K562 (cell line): ENCODE measurements around the gene NPIPB6. TPM values are rescaled to one million over a fixed set of nuclear protein-coding genes. Genes with fewer than 3 reads are reported as not detected.

Source experiments
- ATAC-seq: fragments of 200-7000 bp; cut with Tn5 transposase; 3 replicates; pipeline ENCODE4 v1.9.1; 2020; ENCODE audit warnings: moderate library complexity
- BruUV-seq: library from RNA; stranded (reverse); fragments of 400-500 nt; replicated peaks from 2 replicates; lab custom pipeline; 2021; lab: Mats Ljungman, UMichigan
- CTCF ChIA-PET: fragments of 300-600 bp; formaldehyde crosslinking; extraction: SDS; loops from one replicate; lab custom pipeline; 2021; ENCODE audit warnings: low intra/inter-chr PET ratio; lab: Yijun Ruan, JAX
- POLR2A ChIA-PET: fragments of 300-600, 350-650 bp; sonication (Branson Sonifier 250); formaldehyde crosslinking; extraction: SDS; loops from one replicate; lab custom pipeline; 2021; ENCODE audit warnings: antibody characterized with exemption, inconsistent platforms; lab: Yijun Ruan, JAX
- DNase-seq, 4 experiments: peaks; one replicate each; pipeline versions ENCODE4 v3.0.0 to v3.0.0-alpha.2; 2011 to 2018; ENCODE audit warnings: low spot score in 3 of 4, mixed read lengths in 3 of 4; ENCODE audit errors: extremely low read depth in 1 of 4
- FAIRE-seq: peaks from 2 replicates; lab custom pipeline; 2011; peaks lifted over from hg19 to GRCh38; lab: Jason Lieb, UNC
- H2AFZ ChIP-seq: 2 replicates; pipeline ENCODE4 v1.6.0; 2011; ENCODE audit warnings: low read depth, low read length, control low read depth, inconsistent platforms
- H3K27ac ChIP-seq: fragments of 200-600 bp; 3 replicates; pipeline ENCODE4 v1.8.0; 2011; ENCODE audit warnings: low read depth, mild to moderate bottlenecking, control low read depth, inconsistent platforms, low read length, moderate library complexity, mixed read lengths; ENCODE audit errors: extremely low read depth
- H3K27me3 ChIP-seq, 2 experiments: fragments of 300-600 bp in 1 of 2; 2 replicates in 1 of 2; 3 replicates in 1 of 2; pipeline versions ENCODE4 v1.6.0 to v1.8.0; 2011; ENCODE audit warnings: inconsistent platforms in 2 of 2, low read length in 2 of 2, mild to moderate bottlenecking in 1 of 2, mixed read lengths in 1 of 2, moderate library complexity in 1 of 2; ENCODE audit not compliant: control insufficient read depth in 2 of 2, insufficient read depth in 2 of 2
- H3K36me3 ChIP-seq: fragments of 300-600 bp; 3 replicates; pipeline ENCODE4 v1.8.0; 2011; ENCODE audit warnings: mild to moderate bottlenecking, low read length, inconsistent platforms; ENCODE audit not compliant: control insufficient read depth, insufficient read depth
- H3K4me1 ChIP-seq, 2 experiments: fragments of 200-600 bp in 1 of 2; replicated peaks in 1 of 2; 2 replicates in 1 of 2; 3 replicates in 1 of 2; pipeline versions ENCODE4 v1.5.1 to v1.8.0; 2011; ENCODE audit warnings: inconsistent platforms in 2 of 2, low read length in 2 of 2, mild to moderate bottlenecking in 1 of 2, mixed read lengths in 1 of 2, moderate library complexity in 1 of 2; ENCODE audit not compliant: control insufficient read depth in 2 of 2, insufficient read depth in 2 of 2
- H3K4me2 ChIP-seq: 2 replicates; pipeline ENCODE4 v1.6.1; 2011; ENCODE audit warnings: low read length, control low read depth, inconsistent platforms, mixed read lengths; ENCODE audit not compliant: insufficient read depth
- H3K4me3 ChIP-seq: fragments of 200-600 bp; sonication (generic), shearing (Covaris generic); 2 replicates; pipeline ENCODE4 v1.5.1; 2016; ENCODE audit warnings: control low read depth, inconsistent platforms
- H3K79me2 ChIP-seq: fragments of 200-600 bp; 3 replicates; pipeline ENCODE4 v1.8.0; 2011; ENCODE audit warnings: low read length, inconsistent platforms; ENCODE audit not compliant: control insufficient read depth, insufficient read depth
- H3K9ac ChIP-seq, 2 experiments: 2 replicates each; pipeline versions ENCODE4 v1.6.0 to v1.6.1; 2011; ENCODE audit warnings: low read depth in 2 of 2, low read length in 2 of 2, control low read depth in 1 of 2, inconsistent platforms in 1 of 2, mild to moderate bottlenecking in 1 of 2, mixed read lengths in 1 of 2; ENCODE audit not compliant: insufficient read depth in 1 of 2
- H3K9me1 ChIP-seq: one replicate; pipeline ENCODE4 v1.6.0; 2011; ENCODE audit warnings: inconsistent platforms, mild to moderate bottlenecking, low read length, moderate library complexity; ENCODE audit not compliant: control insufficient read depth, insufficient read depth
- H3K9me3 ChIP-seq: replicated peaks from 2 replicates; pipeline ENCODE4 v1.5.1; 2011; ENCODE audit warnings: low read depth, low read length, inconsistent platforms; ENCODE audit not compliant: control insufficient read depth, insufficient read depth
- H4K20me1 ChIP-seq: replicated peaks from 2 replicates; pipeline ENCODE4 v1.6.1; 2011; ENCODE audit warnings: low read length, inconsistent platforms, mixed read lengths; ENCODE audit not compliant: control insufficient read depth, insufficient read depth
- BCOR ChIP-seq: fragments of 450-650 bp; IDR thresholded peaks from 2 replicates; pipeline ENCODE4 v1.6.1; 2016
- DLX4 ChIP-seq: fragments of 250-450 bp; sonication (Bioruptor Pico); IDR thresholded peaks from 2 replicates; pipeline ENCODE4 v1.6.1; 2021; ENCODE audit warnings: mild to moderate bottlenecking
- EP300 ChIP-seq: IDR thresholded peaks from 2 replicates; pipeline ENCODE4 v1.6.1; 2012; ENCODE audit warnings: low read length, improper control_type of control experiment
- HNRNPUL1 ChIP-seq: fragments of 200-400 bp; formaldehyde crosslinking; IDR thresholded peaks from 2 replicates; pipeline ENCODE4 v1.6.1; 2017; ENCODE audit warnings: low read length
- KDM1A ChIP-seq, 2 experiments: fragments of 450-650 bp; IDR thresholded peaks; 2 replicates each; pipeline ENCODE4 v1.6.1; 2016; ENCODE audit warnings: mild to moderate bottlenecking in 2 of 2
- KHSRP ChIP-seq: fragments of 450-650 bp; IDR thresholded peaks from 2 replicates; pipeline ENCODE4 v1.6.1; 2017
- KLF10 ChIP-seq: fragments of 250-450 bp; sonication (Bioruptor Pico); IDR thresholded peaks from 2 replicates; pipeline ENCODE4 v1.6.1; 2021; ENCODE audit warnings: matching md5 sums
- NFE2 ChIP-seq: IDR thresholded peaks from 2 replicates; pipeline ENCODE4 v1.6.1; 2014; ENCODE audit warnings: antibody characterized with exemption, low read depth
- POLR2AphosphoS2 ChIP-seq: IDR thresholded peaks from 2 replicates; pipeline ENCODE4 v1.6.1; 2012; ENCODE audit warnings: low read length, improper control_type of control experiment
- RB1 ChIP-seq: fragments of 450-650 bp; IDR thresholded peaks from 2 replicates; pipeline ENCODE4 v1.6.1; 2017; ENCODE audit warnings: low read depth, mild to moderate bottlenecking
- RBM25 ChIP-seq: fragments of 200-400 bp; formaldehyde crosslinking; IDR thresholded peaks from 2 replicates; pipeline ENCODE4 v1.6.1; 2018; ENCODE audit warnings: low read length, low read depth, moderate library complexity; ENCODE audit not compliant: severe bottlenecking
- SMARCA5 ChIP-seq: fragments of 450-650 bp; IDR thresholded peaks from 2 replicates; pipeline ENCODE4 v1.6.1; 2016
- TGIF2 ChIP-seq: sonication (generic); formaldehyde crosslinking; IDR thresholded peaks from 2 replicates; pipeline ENCODE4 v1.8.1; 2022; ENCODE audit warnings: mild to moderate bottlenecking, missing genetic modification reagents, moderate library complexity
- ZC3H8 ChIP-seq: fragments of 450-650 bp; IDR thresholded peaks from 2 replicates; pipeline ENCODE4 v1.6.1; 2017
- ZFP36 ChIP-seq: fragments of 150-350 bp; IDR thresholded peaks from 2 replicates; pipeline ENCODE4 v1.6.1; 2018; ENCODE audit warnings: low read length, low read depth; ENCODE audit not compliant: partially characterized antibody
- ZNF696 ChIP-seq: fragments of 250-450 bp; sonication (Bioruptor Pico); conservative IDR thresholded peaks from 2 replicates; pipeline ENCODE4 v1.4.0; 2020; ENCODE audit warnings: mild to moderate bottlenecking, moderate library complexity
- ZNF79 ChIP-seq: fragments of 250-450 bp; sonication (Bioruptor Pico); IDR thresholded peaks from 2 replicates; pipeline ENCODE4 v1.4.0; 2020; ENCODE audit warnings: low read depth, mild to moderate bottlenecking, moderate library complexity
- WGBS: fragments of 100-300 bp; shearing (Covaris generic); methylation state at CpG from one replicate; pipeline ENCODE4 v1.1.6; 2016; ENCODE audit warnings: low coverage, mixed read lengths; ENCODE audit not compliant: insufficient coverage; ENCODE audit errors: missing lambda C conversion rate; 5-methylcytosine and 5-hydroxymethylcytosine counted together
- in situ Hi-C: fragments of 300-500 bp; cut with MboI; formaldehyde crosslinking; loops from 4 replicates; pipeline ENCODE4 v1.15.0; 2018; ENCODE audit warnings: inconsistent platforms, mixed read lengths
- intact Hi-C: fragments of 100-400 bp; cut with micrococcal nuclease; formaldehyde crosslinking; loops from 2 replicates; pipeline ENCODE4 v1.14.2; 2022
- polyA plus RNA-seq, 8 experiments: library from polyadenylated mRNA; depleted of rRNA in 4 of 8; stranded (reverse) in 5 of 8; unstranded in 3 of 8; fragments of >200 nt; fragmentation: Nextera tagmentation in 2 of 8; fragmentation: Illumina TruSeq in 1 of 8; extraction: Ambion mirVana in 2 of 8; extraction: Trizol in 1 of 8; gene quantifications; 2 replicates each; pipeline versions ENCODE4 v1.2.1 to v1.2.3, GENCODE V29; 2011 to 2014; ENCODE audit warnings: inconsistent platforms in 1 of 8, missing spikeins in 1 of 8
- total RNA-seq, 7 experiments: library from RNA; depleted of rRNA in 6 of 7; stranded (reverse); fragments of >200 nt in 6 of 7; fragmentation: Illumina TruSeq in 2 of 7; extraction: Trizol in 2 of 7; gene quantifications; 2 replicates each; pipeline versions ENCODE4 v1.2.1 to v1.2.3, GENCODE V29; 2011 to 2021; ENCODE audit warnings: low replicate concordance in 1 of 7

Gene NPIPB6
- total and polyA plus RNA-seq, 9 of the 15 experiments (the other 6 are each of a cell fraction or from before 2014, with no cell fraction given) = 0.03 to 0.91 (median 0.40) TPM; not detected in 1

GRCh38 chr16:28319476-28320022 is 43.8 kb downstream of the NPIPB6 start:
- H3K36me3 ChIP-seq = no peaks in the 10 kb centered on the region
- POLR2A ChIA-PET = interaction anchor here (0.7 to 1.2 kb wide), 3 partner anchors 15 to 616 kb away, joined by 3 to 4 read pairs (median 3); no protein-coding TSS in a partner anchor
- no peak overlapping the region for H3K9ac ChIP-seq
- peaks cover 7% of the 10 kb centered on the region for H4K20me1 ChIP-seq
- no peak for TF ChIP-seq NFE2
- TF ChIP-seq HNRNPUL1 = no peak
- TF ChIP-seq KHSRP = no peak
- no peak for TF ChIP-seq RB1
- CTCF ChIA-PET = no interaction called here
- no peak overlapping the region for H2AFZ ChIP-seq
- intact Hi-C loops = no loop called here
- in situ Hi-C loops = no loop called here
- no peaks in the 10 kb centered on the region for H3K9me1 ChIP-seq
- DNase-seq (no peak), FAIRE-seq (no peak), ATAC-seq (no peak)
- peaks cover 0 to 17% of the 10 kb centered on the region in 2 experiments; a peak in 2 of 5 replicates for H3K27me3 ChIP-seq
- BruUV-seq = no TSS peak
- no peaks in the 10 kb centered on the region for H3K79me2 ChIP-seq
- peaks cover 0 to 35% of the 10 kb centered on the region in 2 experiments; a peak in 2 of 5 replicates for H3K4me1 ChIP-seq
- no peaks in the 10 kb centered on the region for H3K9me3 ChIP-seq
- H3K4me3 ChIP-seq = no peak overlapping the region
- H3K27ac ChIP-seq = no peak overlapping the region
- 7% methylated on average over 25 of the region's 26 CpGs for WGBS
- H3K4me2 ChIP-seq = no peak overlapping the region

- CTCF ChIA-PET = interaction anchor here (0.9 to 3.6 kb wide), 3 partner anchors 41 to 231 kb away, joined by 3 to 38 read pairs (median 4); no protein-coding TSS in a partner anchor
- peaks cover 0 to 21% of the 10 kb centered on the region in 2 experiments; a peak in 2 of 5 replicates for H3K27me3 ChIP-seq
- H2AFZ ChIP-seq = no peak overlapping the region
- H3K9me3 ChIP-seq = no peaks in the 10 kb centered on the region
- H3K4me3 ChIP-seq = no peak overlapping the region
- H3K9ac ChIP-seq = no peak overlapping the region
- DNase-seq (no peak), FAIRE-seq (peak; percentile 40), ATAC-seq (no peak)
- no peaks in the 10 kb centered on the region for H3K79me2 ChIP-seq
- no peaks in the 10 kb centered on the region for H3K36me3 ChIP-seq
- POLR2A ChIA-PET = interaction anchor here (0.6 to 1.2 kb wide), 2 partner anchors 27 to 238 kb away, joined by 4 read pairs; no protein-coding TSS in a partner anchor
- no peak overlapping the region for H3K27ac ChIP-seq
- no peaks in the 10 kb centered on the region for H3K9me1 ChIP-seq
- no TSS peak for BruUV-seq
- WGBS = 4% methylated on average over 9 of the region's 9 CpGs
- H3K4me2 ChIP-seq = no peak overlapping the region
- H4K20me1 ChIP-seq = peaks cover 7% of the 10 kb centered on the region
- intact Hi-C loops = no loop called here
- in situ Hi-C loops = no loop called here
- H3K4me1 ChIP-seq = peaks cover 0 to 31% of the 10 kb centered on the region in 2 experiments; a peak in 2 of 5 replicates
- TF ChIP-seq EP300 = no peak
- no peak for TF ChIP-seq ZNF696 (CRISPR knock-in tag)
- TF ChIP-seq POLR2AphosphoS2 = no peak
- TF ChIP-seq KLF10 (CRISPR knock-in tag) = no peak
- no peak for TF ChIP-seq DLX4 (CRISPR knock-in tag)
- TF ChIP-seq BCOR = peak; percentile 49; the same call in 1 of the 2 replicates
- TF ChIP-seq ZNF79 = no peak
- peak; percentile 74 for TF ChIP-seq ZFP36
- peak in 1 of 2 experiments; percentile 33; a peak in 1 of 4 replicates for TF ChIP-seq KDM1A (IDR thresholded peaks at IDR 0.05)
- TF ChIP-seq TGIF2 (CRISPR knock-in tag) = no peak
- TF ChIP-seq ZC3H8 = no peak
- peak; percentile 39 for TF ChIP-seq RBM25
- TF ChIP-seq SMARCA5 = 0 out of 2 replicates have a peak, but pooled peaks have one; percentile 30
These were observed 45.1 kb downstream of the NPIPB6 start for GRCh38 chr16:28318042-28318744.
